NCI-H82 treated with DMSO at 0.1 percent for 48 hours (cell line): Measurements from ENCODE around the gene ZNF335.

Experiments used
- DNase-seq: peaks from one replicate; lab custom pipeline; 2025; ENCODE audit not compliant: unreplicated experiment; lab: John Stamatoyannopoulos, UW

ZNF335 gene, protein sequence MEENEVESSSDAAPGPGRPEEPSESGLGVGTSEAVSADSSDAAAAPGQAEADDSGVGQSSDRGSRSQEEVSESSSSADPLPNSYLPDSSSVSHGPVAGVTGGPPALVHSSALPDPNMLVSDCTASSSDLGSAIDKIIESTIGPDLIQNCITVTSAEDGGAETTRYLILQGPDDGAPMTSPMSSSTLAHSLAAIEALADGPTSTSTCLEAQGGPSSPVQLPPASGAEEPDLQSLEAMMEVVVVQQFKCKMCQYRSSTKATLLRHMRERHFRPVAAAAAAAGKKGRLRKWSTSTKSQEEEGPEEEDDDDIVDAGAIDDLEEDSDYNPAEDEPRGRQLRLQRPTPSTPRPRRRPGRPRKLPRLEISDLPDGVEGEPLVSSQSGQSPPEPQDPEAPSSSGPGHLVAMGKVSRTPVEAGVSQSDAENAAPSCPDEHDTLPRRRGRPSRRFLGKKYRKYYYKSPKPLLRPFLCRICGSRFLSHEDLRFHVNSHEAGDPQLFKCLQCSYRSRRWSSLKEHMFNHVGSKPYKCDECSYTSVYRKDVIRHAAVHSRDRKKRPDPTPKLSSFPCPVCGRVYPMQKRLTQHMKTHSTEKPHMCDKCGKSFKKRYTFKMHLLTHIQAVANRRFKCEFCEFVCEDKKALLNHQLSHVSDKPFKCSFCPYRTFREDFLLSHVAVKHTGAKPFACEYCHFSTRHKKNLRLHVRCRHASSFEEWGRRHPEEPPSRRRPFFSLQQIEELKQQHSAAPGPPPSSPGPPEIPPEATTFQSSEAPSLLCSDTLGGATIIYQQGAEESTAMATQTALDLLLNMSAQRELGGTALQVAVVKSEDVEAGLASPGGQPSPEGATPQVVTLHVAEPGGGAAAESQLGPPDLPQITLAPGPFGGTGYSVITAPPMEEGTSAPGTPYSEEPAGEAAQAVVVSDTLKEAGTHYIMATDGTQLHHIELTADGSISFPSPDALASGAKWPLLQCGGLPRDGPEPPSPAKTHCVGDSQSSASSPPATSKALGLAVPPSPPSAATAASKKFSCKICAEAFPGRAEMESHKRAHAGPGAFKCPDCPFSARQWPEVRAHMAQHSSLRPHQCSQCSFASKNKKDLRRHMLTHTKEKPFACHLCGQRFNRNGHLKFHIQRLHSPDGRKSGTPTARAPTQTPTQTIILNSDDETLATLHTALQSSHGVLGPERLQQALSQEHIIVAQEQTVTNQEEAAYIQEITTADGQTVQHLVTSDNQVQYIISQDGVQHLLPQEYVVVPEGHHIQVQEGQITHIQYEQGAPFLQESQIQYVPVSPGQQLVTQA (N-terminal part only)

DNA sequence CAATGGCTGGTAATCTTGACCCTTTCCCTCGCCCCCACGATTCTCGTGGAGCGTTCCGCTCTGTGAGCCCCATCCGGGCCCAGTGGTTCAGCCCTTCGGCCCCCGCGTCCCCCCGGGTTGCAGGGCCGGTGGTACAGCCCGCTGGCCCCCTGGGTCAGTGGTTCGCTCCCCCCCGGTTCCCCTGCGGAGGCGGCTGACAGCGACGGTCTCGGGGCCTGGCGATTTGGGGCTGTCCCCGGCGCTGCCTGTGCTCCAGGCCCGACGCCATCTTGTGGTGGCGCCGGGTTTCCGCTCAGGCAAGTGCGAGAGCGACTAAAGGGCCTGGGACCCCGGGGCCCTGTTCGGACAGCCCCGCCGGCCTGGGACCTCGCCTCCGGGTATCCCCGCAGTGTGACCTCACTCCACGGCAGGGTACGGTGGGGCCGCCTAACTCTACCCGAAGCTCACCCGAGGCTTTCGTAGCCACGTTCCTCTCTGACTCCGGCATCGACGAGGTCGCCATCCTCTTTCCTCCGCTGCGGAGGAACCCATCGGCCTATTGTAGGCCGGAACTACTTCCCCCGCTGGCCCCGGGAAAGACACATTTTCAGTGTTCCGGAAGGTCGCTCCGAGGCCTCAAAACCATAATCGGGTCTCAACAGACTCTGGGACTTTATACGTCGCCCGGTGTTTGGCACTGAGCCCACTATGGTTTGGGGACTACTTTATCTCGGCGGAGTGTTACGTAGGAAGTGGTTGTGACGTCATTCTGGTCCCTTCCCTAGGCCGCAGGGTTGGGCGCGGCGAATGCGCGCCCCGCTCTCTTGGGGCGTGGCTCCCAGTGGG, at the start of gene ZNF335:
TSS of gene ZNF335 (minus strand) at position 529 of the 825 bp plus-strand sequence. CDS start 793 bp downstream, outside the sequence.
- peak; percentile 84 for DNase-seq

DNA sequence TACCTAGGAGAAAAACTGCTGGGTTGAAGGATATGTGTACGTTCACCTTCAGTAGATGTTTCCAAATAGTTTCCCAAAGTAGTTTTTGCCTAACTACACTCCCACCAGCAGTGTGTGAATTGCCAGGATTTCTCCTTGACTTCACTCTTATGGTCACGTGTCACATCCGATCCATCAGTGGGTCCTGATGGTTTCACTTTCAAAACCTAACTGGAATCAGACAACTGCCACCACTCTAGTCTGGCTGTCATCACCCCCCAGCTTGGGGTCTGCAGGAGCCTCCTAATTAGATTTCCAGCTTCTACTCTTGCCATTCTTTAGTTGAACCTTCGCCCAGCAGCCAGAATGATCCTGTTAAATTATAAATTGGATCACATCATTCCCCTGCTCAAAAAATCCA, 48.6 kb upstream of the ZNF335 start:
- peak; percentile 96 for DNase-seq

DNA sequence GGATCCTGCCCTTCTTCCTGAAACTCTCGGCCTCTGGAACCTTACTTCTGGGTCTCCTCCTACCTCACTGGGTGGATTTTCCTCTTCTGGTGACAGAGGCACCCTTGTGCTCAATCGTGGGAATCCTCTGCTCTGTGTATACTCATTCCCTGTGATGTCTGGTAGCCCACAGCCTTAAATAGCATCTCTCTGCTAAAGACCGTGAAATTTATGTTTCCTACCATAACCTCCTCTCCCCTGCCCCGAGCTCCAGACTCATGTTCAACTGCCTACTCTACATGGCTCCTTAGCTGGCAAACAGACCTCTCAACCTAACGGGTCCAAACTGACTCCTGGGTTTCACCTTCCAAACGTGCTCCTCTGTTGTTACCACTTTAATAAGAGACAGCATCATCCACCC, 46.6 kb upstream of the ZNF335 start:
- no peak for DNase-seq

DNA sequence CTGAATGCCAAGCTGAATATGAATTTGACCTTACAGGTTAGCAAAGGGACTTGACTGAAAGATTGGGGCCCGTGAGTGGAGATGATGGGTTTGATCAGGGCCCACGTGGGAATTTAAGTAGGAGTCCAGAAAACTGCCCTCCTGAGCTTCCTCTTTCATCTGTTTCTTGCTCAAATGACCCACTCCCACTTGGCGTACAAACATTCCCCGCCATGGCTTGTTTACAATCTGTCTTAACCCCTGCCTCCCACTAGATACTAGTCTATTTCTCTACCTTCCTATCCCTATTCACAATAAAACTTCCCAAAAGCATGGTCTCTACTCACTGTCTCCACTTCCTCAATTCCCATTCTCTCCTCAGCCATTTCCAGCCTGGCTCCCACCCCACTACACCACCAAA, 46.1 kb upstream of the ZNF335 start:
- no peak for DNase-seq

DNA sequence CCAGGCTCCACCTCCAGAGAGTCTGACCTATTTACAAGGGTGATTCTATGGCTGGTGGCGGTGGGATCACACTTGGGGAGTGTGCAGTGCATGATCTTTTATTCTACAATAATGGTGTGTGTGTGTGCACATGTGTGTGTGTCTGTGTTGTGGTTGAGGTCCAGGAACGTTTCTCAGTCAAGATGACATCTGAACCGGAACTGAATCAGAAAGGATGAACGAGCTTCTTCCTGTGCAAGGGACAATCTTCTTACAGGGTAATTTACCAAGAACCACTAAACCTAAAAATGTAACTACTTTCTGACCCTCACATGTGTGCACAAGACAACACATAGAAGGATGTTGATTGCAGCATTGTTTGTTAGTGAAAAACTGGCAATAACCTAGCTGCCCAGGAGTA, 45.3 kb upstream of the ZNF335 start:
- DNase-seq, result no peak

DNA sequence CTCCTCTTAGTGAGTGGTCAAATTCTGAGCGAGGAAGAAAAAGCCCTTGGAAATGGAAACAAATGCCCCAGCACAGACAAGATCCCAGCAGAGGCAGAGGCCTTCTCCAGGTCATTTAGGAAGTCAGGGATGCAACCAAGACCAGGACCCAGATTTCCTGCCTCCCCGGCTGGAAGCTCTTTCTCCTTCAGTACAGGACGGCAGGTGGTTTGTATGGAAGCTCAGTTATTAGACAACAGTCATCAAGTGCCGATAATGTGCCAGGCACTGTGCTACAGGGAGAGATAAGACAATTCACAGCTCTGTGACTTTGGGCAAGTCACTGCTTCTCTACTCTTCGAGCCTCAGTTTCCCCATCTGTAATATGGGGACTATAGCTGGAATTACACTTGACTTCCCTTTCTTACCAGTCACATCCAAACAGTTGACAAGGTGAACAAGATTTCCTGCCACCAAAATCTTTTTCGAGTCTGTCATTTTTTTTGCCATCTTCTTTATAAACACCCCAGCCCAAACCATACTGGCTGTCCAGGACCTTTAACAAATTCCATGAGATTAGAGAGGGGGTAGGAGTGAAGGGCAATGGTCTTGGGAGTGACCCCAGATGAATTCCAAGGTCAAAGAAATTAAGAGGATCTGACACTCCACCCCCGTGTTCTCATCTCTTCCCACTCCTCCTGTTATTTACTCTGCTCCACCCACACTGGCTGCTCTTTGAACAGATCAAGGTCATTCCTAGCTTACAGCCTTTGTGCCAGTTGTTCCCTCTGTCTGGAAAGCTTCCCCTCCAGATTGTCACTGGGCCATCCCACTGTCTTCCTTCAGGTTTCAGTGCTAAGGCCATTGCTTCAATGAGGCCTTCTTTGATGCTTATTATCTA, 42.8 kb upstream of the ZNF335 start:
- no peak for DNase-seq

DNA sequence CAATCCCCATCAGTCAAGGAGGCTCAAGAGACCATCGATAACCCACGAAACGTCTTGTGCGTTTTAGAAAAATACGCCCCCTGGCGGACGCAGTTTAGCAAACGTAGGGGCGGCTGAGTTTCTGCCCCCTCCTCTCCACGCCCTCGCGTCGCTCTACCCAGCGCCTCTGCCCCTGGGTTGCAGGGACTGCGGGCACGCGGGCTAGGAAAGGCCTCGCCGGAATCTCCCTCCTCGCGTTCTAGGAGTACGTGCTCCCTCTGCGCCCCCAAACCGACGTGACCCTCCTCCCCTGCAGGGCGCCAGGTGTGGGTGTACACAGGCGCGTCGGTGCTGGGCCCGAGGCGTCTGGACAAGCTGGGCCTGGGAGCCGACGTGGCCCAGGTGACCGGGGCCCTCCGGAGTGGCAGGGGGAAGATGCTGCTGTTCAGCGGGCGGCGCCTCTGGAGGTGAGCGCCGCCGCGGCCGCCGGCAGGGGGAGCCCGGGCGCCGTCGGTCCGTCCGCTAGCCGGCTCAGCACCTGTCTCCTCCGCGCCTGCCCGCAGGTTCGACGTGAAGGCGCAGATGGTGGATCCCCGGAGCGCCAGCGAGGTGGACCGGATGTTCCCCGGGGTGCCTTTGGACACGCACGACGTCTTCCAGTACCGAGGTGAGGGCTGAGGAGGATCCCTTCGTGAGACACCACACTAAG, 42.0 kb upstream of the ZNF335 start:
- DNase-seq, result peak; percentile 73

DNA sequence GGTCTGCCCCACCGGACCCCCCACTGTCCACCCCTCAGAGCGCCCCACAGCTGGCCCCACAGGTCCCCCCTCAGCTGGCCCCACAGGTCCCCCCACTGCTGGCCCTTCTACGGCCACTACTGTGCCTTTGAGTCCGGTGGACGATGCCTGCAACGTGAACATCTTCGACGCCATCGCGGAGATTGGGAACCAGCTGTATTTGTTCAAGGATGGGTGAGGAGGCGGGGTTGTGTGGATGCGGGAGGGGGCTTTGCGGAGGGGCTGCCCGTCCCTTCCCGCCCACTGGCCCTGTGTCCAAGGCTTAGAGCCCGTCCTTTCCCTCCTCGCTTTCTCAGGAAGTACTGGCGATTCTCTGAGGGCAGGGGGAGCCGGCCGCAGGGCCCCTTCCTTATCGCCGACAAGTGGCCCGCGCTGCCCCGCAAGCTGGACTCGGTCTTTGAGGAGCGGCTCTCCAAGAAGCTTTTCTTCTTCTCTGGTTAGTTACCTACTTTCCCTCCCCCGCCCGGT, 41.4 kb upstream of the ZNF335 start:
- no peak for DNase-seq

DNA sequence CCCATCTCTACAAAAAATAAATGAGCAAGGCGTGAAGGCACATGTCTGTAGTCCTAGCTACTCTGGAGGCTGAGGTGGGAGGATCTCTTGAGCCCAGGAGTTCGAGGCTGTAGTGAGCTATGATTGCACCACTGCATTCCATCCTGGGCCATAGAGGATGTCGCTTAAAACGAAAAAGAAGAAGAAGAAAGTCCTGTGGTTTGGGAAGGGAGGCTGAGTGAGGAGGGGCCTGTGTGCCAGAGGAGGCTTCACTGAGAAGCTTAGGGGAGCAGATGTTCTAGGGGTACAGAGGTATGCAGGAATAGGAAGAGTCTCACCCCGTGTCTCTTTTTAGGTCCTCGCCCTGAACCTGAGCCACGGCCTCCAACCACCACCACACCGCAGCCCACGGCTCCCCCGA, 40.9 kb upstream of the ZNF335 start:
- no peak for DNase-seq

DNA sequence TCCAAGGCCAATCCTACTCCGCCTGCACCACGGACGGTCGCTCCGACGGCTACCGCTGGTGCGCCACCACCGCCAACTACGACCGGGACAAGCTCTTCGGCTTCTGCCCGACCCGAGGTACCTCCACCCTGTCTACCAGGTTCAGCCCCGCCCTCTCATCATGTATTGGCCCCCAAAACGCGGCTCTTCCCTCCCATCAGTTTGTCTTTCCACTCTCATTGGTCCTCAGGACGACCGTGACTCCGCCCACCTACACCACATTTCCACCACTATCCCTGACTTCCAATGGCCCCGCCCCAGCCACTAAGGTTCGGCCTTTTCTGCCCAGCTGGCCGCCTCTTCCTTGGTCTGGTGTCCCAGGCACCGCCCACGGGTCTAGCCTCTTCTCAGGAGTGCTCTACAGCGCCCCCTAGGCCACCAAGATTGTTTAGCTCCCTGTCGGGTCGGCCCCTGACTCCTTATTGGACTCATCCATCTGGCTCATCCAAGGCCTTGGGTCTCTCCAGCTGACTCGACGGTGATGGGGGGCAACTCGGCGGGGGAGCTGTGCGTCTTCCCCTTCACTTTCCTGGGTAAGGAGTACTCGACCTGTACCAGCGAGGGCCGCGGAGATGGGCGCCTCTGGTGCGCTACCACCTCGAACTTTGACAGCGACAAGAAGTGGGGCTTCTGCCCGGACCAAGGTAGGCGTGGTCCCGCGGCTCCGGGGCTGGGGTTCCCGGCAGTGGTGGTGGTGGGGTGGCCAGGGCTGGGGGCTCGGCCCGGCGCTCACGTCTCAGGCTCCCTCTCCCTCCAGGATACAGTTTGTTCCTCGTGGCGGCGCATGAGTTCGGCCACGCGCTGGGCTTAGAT, 39.9 kb upstream of the ZNF335 start:
- DNase-seq, result peak; percentile 90

DNA sequence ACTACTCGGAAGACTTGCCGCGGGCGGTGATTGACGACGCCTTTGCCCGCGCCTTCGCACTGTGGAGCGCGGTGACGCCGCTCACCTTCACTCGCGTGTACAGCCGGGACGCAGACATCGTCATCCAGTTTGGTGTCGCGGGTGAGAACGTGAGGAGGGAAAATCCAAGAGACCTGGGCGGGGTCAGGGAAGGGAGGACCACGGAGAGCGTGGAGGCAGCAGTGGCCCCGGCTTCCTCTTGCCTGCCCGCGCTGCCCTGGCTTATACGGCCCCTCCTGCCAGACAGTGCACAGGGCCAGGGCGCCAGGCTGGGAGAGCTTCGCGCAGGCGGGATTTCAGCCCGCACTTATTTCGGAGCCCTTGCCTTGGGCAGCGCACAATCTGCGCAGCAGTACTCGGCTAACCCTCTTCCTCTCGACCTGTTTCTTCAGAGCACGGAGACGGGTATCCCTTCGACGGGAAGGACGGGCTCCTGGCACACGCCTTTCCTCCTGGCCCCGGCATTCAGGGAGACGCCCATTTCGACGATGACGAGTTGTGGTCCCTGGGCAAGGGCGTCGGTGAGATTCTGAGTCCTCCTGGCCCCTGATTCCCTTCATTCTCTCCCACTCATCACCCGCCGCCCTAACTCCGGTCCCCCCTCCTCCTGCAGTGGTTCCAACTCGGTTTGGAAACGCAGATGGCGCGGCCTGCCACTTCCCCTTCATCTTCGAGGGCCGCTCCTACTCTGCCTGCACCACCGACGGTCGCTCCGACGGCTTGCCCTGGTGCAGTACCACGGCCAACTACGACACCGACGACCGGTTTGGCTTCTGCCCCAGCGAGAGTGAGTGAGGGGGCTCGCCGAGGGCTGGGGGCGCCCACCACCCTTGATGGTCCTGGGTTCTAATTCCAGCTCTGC, 38.7 kb upstream of the ZNF335 start:
- no peak for DNase-seq

DNA sequence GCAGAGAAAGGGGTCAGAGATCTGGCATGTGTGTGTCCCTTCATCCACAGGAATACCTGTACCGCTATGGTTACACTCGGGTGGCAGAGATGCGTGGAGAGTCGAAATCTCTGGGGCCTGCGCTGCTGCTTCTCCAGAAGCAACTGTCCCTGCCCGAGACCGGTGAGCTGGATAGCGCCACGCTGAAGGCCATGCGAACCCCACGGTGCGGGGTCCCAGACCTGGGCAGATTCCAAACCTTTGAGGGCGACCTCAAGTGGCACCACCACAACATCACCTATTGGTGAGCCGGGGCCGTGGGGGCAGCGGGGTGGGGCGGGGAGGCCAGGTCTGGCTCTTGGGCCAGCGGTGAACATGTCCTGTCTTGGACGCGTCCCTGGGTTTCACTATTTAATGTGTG, 37.8 kb upstream of the ZNF335 start:
- no peak for DNase-seq

DNA sequence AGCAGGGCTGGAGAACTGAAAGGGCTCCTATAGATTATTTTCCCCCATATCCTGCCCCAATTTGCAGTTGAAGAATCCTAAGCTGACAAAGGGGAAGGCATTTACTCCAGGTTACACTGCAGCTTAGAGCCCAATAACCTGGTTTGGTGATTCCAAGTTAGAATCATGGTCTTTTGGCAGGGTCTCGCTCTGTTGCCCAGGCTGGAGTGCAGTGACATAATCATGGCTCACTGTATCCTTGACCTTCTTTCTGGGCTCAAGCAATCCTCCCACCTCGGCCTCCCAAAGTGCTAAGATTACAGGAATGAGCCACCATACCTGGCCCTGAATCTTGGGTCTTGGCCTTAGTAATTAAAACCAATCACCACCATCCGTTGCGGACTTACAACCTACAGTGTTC, 35.7 kb upstream of the ZNF335 start:
- no peak for DNase-seq

DNA sequence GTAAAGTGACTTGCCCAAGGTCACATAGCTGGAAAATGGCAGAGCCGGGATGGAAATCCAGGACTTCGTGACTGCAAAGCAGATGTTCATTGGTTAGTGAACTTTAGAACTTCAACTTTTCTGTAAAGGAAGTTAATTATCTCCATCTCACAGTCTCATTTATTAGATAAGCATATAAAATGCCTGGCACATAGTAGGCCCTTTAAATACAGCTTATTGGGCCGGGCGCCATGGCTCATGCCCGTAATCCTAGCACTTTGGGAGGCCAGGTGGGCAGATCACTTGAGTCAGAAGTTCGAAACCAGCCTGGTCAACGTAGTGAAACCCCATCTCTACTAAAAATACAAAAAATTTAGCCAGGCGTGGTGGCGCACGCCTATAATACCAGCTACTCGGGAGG, 35.0 kb upstream of the ZNF335 start:
- no peak for DNase-seq

DNA sequence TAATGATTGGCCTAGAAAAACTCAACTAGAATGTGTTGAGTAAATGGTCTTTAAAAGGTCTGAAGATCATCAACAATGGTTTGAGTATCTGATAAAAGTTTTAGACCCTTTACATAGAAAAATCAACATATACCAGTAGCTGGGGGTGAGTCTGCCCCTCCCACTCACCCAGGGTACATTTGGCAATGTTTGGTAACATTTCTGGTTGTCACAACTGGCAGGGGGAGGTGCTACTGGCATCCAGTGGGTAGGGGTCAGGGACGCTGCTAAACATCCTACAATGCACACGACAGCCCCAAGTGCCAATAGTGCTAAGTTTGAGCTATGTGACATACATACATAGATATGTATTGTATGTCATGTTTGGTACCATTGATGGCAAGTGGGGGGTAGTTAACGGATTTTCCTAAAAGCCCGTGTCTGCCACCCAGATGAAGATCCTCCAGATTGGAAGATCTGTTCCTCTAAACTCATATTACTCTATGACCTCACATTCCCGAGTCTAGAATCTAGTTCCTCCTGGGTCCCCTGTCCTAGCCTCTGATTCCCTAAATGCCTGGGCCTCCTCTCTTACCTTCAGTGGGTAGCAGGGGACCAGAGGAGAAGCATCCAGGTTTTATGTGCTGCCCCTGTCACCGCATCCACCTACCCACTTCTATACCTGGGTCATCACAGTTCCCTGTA, 34.2 kb upstream of the ZNF335 start:
- no peak for DNase-seq

DNA sequence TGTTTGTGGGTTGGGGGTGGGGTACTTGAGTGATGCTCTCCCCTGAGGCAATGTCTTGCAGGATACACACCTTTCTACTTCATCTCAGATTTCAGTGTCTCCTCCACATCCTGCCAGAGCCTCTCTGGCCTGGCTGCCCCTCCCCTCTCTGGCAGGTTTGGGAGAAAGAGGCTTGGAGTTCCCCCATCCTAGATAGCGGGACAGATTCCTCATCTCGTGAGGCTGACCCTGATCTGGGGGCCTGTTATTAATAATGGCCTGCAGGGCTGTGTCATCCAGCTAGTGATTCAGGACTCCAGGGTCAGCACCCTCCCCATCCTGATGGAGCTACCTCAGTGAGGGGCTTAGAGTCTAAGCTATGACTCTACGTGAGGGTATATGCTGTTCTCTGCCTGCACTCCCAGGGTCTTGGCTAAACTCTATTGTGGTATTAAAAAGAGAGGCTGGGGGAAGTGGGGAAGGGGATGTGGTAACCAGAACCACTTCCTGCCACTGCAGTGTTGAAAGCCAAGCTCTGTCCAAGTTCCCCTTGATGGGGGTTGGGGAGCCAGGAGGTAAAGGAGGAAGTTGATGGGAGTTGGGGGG, 33.0 kb upstream of the ZNF335 start:
- DNase-seq, result no peak
